AG10803 (cell line): ENCODE measurements around the gene WNT8A.

Source experiments
- DNase-seq: peaks from one replicate; pipeline ENCODE4 v3.0.0; 2010; ENCODE audit warnings: low read depth
- H3K4me3 ChIP-seq: 2 replicates; pipeline ENCODE4 v1.5.1; 2011; ENCODE audit warnings: mild to moderate bottlenecking, low read length, control low read depth
- CTCF ChIP-seq: conservative IDR thresholded peaks from 2 replicates; pipeline ENCODE4 v1.5.1; 2011; ENCODE audit warnings: mild to moderate bottlenecking, low read length, control low read depth, inconsistent platforms

WNT8A gene

DNA sequence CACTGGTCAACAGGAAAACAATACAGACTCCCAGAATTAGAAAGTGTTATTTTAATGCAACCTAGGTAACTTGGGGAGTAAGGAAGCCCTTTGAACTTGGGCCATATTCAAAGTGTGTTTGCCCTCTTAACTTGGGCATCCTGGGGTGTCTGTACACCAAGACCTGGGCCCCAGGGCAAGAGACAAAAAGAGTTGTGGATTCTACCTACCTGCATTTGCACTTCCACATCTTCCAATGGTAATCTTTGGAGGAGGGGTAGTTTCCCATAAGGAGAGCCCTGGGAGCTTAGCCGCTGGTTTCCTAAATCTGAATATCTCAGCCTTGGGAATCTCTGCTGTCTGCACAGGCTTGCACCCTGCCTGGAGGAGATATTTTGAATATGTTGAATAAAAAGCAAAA lies 8.5 kb downstream of the WNT8A start:
- H3K4me3 ChIP-seq: no peak overlapping the region
- no peak for TF ChIP-seq CTCF
- DNase-seq: no peak

GRCh38 chr5:138093036-138093435 lies 9.2 kb downstream of the WNT8A start:
- no peak overlapping the region for H3K4me3 ChIP-seq
- no peak for DNase-seq
- no peak for TF ChIP-seq CTCF

DNA sequence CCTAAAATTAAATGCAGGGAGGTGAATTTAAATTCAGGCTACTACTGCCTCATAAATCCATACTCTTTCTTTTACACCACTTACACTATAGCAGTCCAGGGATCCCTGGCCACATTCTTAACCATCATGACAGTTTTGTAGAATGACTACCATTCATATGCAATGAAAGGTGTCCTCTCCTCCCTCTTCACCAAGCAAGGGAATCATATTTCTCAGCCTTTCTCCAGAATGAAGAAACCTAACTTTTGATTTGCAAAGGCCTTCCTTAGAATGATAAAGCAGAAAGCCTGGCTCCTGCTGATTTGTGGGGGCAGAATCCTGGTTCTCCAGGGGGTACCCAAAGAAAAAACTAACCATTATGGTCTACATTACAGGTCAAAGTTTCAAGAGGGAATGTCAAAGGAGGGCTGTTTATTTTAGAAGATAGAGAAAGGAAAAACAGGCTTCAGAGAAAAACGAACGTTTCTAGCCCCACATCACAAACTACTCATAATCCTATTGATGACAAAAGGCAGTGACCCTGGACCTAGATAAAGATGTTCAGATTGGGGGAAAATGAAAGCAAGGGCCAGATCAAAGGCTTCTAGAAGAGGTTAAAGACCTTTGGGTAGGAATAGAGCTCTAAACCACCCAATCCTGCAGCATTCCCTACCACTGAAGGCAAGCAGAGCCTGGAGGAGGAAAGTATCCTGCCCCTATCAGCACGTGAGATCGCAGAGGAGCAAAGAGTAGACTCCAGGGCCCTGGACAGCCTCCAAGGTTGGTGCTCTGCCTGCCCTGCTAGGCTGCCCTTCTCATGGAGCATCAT lies 11.5 kb downstream of the WNT8A start:
- DNase-seq: no peak
- no peak overlapping the region for H3K4me3 ChIP-seq
- TF ChIP-seq CTCF: no peak

GRCh38 chr5:138096363-138096762 lies 12.5 kb downstream of the WNT8A start:
- no peak for TF ChIP-seq CTCF
- no peak overlapping the region for H3K4me3 ChIP-seq
- no peak for DNase-seq

- DNase-seq: no peak
Measured at GRCh38 chr5:138096997-138097828, 13.4 kb downstream of the WNT8A start.

DNA sequence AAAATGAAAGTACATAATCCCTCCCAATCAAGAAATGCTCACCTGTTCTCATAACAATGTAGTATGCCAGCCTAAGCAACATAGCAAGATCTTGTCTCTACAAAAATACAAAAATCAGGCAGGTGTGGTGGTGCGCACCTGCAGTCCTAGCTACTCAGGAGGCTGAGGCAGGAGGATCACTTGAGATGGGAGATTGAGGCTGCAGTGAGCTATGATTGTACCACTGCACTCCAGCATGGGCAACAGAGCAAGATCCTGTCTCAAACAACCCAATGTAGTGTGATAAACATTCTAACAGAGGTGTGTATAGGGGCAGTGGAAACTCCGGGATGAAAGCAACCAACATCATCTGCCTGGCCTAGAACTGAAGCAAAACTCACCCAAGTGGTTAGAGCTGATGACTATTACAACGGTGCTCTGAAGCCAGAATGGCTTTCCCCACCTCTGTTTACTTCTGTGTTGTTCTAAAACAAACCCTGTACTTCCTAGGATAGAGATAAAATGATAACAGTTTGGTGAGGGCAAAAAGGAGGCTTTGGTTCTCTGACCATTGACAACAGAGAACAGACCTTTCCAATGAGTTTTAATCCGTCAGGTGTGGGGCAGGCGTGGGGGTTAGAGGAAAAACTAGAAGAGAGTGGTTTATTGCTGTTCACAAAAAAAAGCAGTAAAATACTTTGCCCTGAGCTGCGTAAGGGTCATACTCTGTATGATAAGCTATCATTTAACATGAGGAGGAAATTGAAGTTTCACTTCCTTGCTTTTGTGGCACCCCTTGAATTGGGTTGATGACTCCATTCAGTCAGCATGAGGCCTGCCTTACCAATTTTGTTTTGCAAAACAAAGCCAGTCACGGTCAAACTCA lies 18.9 kb downstream of the WNT8A start:
- no peak overlapping the region for H3K4me3 ChIP-seq
- no peak for DNase-seq
- no peak for TF ChIP-seq CTCF

More at GRCh38 chr5:138096997-138097828, 13.4 kb downstream of the WNT8A start:
- no peak overlapping the region for H3K4me3 ChIP-seq
- no peak for TF ChIP-seq CTCF
